T-helper 9 cell (primary cell): ENCODE results near the gene DUOX1.
"Not testable (repeated sequence)": the region's sequence is repeated elsewhere in the genome, so short reads cannot be mapped to it uniquely, and the experiment has no call there.

ENCODE experiments used
- DNase-seq: peaks from one replicate; pipeline ENCODE4 v3.0.0-alpha.2; 2020
- total RNA-seq, 2 donors: gene quantifications; one replicate each; lab custom pipeline; 2026; lab: John Stamatoyannopoulos, UW

DUOX1 gene
- 0 to 0.28 reads per million in 2 donors for total RNA-seq

DNA sequence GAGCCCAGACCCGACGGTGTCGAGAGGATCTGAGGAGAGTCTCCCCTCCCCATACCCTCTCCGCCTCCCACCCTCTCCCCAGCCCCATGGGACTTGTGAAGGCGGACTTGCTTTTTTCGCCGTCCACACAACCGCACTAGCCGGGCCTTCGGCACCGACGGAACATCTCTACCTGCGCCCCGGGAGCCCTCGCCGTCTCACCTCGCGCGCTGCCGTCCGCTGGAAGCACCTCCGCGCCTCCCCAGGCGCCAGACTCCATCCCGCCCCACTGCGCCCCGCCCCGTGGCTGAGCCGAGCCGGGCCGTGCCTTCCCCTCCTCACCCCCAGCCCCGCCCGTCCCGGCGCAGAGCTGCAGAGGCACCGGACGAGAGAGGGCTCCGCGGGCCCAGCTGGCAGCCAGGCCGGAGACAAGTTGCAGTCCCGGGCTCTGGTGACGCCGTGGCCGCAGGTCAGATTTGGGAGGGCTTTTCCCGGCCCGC, at the start of gene DUOX1, which contains the start of gene DUOXA1:
Gene DUOX1, plus strand, starts transcription at position 344 of the 479 bp plus-strand sequence. CDS start 1,973 bp downstream, outside the sequence.
Gene DUOXA1, minus strand, starts transcription at position 229 of the 479 bp plus-strand sequence. CDS start 6,865 bp downstream, outside the sequence.
- no peak for DNase-seq

DNA sequence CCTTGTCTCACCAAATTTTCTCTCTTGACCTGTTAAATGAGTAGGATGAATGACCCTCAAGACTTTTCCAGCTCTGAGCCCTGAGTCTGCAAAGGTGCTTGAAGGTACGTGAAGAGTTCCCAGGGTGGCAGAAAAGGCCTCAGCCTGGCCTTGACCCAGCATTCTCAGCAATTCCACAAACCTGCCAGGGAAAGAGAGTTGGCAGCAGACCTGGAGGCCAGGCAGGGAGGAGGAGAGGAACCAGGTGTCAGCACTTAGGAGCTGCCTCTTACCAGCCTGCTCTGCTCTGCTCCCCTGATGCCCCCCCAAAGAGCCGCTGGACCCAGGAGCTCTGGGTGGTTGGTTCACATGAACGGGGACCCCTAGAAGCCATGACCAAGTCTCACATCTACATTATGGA, 49.2 kb upstream of the DUOX1 start:
- not testable (repeated sequence) for DNase-seq

DNA sequence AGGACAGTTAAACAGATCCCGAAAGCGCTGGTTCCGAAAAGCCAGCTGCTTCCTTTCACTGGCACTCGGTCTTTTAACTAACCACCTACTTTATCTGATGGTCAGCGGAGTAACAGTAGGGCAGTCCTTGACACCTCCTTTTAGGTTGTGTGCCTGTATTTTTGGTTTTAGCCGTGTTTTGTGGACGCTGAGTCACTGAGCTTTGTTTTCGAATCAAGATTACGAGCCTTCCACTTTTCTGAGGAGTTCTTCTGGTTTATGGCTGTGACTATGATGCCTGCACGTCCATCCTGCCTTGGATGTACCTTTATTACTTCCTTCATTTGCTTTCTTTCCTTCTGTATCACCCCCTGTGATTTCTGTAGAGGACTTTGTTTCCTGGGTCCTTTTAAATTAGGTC, 47.4 kb upstream of the DUOX1 start:
- not testable (repeated sequence) for DNase-seq

DNA sequence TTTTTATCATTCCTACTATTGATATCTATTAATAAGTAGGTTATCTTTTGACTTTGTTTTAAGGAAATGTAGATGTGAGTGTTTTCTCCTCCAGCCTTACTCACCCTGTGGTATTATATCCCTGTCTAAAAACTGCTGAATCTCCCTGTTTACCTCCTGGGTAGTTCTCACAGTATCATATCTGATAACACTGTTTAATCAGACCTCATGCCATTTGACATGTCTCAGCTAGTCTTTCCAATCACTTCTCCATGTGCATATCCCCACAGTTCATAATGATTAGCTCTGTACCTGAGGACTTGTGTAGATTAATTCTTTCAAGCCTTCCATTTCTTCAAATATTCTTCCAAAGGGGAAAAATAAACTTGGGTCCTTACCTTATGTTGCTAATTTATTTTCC, 46.6 kb upstream of the DUOX1 start:
- DNase-seq, result no peak

DNA sequence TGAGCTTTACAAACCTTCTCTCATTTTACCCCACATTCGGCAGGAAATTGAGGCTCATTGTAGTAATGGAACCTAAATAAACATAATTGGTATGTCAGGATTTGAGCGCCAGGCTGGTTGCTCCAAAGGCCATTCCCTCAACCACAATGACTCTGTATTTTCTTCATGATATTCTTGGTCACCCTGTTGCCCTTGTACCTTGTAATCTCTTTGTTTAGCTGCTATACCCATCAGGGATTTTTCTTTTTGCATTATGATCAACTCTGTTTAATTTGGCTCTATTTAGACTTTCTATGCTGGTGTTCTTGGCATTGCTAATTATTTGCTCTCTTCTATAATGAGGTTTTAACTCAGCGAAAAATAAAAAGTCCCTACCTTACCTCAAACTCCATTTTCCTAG, 45.6 kb upstream of the DUOX1 start:
- no peak for DNase-seq

DNA sequence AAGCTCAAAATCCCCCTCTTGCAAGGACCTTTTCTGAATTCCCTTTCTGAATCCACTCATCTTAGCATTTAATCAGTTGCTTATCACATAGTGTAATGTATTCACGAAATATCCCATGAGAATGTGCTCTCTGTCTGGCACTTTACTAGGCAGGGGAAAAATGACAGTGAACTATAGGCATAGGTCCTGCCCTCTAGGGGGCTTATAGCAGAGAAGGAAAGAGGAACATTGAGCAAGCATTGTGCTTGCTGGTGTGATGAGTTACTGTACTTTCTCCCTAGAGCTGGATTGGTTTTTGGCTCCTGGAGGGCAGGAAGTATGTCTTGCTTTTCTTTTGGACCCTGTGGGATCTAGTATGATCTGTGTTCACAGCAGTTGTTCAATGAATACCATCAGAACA, 42.3 kb upstream of the DUOX1 start:
- no peak for DNase-seq

DNA sequence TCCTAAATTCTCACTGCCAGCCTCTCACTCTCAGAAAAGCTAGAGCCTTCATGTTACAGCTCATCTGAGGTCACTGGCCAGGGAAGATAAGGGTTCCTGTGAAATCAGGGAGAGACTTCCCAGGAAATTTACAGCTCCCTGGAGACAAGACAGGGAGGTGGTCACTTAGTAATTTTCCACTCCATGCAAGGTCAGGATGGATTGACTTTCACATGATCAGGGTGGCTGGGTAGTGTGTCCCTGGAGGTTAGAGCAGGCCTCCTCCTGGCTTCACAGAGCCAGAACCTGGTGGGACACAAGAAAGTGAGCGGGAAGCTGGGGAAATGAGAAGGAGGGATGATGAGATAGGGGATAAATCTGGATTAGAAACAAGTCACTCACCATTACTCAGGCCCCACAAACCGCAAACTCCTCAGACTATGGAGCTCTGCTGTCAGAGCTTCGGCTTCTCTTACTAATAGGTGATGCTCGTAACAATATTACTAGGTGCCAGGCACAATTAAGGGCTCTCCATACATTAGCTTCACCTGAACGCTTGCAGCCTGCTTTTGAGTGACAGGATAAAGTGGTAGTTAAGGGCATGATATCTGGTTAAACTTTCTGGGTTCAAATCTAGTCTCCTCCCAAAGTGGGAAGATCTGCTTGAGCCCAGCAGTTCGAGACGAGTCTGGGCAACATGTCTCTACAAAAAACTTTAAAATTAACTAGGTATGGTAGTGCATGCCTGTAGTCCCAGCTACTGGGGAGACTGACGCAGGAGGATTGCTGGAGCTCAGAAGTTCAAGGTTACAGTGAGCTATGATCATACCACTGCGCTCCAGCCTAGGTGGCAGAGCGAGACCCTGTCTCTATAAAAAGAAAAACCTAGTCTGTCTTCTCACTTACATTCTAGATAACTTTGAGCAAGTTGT, 40.7 kb upstream of the DUOX1 start:
- DNase-seq, result no peak

DNA sequence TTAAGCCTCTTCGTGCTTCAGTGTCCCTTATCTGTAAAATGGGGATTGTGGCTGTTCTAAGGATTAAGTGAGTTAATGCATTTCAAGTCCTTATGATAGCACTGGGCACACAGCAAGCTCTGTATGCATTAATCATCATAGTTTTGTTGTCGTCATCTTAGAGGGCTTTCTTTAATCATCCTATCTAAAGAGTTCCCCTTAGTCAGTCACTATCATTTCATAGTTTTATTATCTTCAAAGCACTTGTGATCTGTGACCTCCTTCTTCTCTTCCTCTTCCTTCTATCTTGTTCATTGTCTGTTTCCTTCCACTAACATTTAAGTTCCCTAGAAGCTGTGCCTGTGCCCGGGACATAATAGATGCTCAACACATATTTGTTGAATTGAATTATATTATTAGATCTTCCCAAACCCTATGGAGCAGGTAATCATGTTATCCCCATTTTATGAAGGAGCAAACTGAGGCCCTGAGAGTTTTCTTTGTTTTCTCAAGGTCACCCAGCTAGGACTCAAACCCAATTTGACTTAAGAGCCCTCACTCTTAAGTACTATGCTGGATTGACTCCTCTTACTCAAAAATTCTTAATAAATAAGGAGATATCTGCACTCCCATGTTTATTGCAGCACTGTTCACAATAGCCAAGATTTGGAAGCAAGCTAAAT, 40.0 kb upstream of the DUOX1 start:
- no peak for DNase-seq

DNA sequence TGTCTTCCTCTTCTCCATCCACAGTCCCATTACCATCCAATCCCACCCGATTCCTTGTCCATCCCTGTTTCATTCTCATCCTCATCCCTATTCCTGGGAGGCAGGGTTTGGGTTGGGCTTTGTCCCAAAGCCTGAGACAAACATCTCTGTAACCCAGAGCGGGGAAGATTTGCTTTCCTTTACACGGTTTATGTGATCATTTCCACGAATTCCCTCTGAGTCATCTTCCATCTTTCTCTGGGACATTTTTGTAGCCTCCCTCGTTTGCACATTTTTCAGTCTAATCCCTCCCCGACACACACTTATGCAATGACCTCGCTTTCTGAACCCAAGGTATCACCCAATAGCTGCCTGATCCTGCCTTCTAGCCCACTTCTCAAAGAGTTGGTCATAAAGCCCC, 38.6 kb upstream of the DUOX1 start:
- no peak for DNase-seq

DNA sequence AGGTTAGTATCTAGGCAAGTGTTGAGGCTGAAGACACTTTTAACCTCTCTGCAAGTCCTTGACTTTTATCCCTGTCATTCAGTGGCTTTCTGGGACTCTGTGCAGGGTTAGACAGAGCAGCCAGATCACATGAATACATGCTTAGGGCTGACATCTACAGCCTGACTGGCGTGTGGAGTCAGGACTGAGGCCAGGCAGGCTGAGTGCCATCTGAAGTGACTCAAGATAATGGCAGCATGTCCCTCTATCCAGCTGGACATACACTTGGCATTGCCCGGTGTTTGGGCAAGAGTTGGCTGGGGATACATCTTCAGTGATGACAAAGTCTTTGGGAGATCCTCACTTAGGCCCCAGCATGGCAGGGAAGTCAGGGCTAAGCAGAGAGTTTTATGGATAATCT, 38.2 kb upstream of the DUOX1 start:
- DNase-seq, result no peak

DNA sequence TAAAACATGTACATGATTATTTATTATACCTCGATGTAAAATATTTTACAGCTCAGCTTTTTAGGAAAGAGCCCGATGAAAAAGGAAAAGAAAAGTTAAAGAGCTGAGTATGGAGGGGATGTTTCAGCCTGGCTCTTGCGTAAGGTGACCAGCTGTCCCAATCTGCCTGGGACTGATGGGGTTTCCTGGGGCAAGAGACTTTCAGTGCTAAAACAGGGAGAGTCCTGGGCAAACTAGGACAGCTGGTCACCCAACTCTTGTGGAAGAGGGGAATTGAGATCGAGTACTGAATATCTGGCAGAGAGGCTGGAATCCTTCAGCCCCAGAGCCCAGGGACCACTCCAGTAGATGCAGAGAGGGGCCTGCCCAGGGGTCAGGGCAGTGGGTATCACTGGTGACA, 36.8 kb upstream of the DUOX1 start:
- no peak for DNase-seq

DNA sequence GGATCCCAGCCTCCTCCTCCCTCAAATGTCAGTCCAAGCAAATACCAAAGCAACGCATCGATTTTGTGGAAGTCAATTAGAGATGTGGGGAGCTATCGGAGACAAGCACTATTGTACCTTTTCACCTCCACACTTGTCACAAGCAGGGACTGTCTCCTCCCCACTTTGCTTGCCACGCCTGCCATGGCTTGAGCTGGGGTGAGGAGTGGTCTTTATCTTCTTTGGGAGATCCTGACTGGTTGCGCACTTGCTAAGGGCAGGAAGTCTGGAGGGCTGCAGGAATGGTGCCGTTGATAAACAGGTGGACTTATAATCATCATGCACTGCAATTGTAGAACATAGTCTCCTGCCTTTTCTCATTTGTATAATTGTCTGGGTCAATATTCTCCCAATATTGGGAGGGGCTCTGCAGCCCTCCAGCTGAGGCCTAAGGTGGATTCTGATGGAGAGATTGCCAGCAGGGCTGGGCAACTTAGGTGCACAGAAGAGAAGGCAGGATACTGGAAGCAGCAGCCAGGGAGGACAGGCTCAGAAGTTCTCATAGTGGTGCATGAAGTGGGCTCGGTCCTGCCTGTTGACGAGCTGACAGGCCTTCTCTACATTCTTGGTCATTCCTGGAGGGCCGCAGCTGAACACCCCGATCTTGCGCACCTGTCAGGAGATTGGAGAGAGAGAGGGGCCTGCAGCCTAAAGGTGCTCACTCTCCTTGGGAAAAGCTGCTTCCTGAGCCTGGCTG, 36.0 kb upstream of the DUOX1 start:
- no peak for DNase-seq

DNA sequence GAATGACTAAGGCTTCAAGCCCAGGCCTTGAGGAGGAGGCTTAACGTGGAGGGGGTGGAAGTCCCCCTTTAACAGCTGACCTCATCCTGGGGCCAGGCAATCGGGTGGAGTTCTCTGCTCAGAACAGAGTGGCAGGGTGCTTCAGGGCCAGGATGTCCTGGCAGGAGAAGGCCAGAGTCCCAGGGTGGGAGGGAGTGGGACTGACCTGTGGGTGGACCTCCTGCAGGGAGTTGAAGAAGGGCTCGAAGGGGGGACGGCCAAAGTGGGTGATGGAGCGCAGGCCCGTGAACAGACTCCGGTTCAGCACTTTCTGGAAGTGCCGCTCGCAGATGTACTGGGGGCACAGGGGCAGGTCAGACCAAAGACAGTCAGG, 35.5 kb upstream of the DUOX1 start:
- no peak for DNase-seq

DNA sequence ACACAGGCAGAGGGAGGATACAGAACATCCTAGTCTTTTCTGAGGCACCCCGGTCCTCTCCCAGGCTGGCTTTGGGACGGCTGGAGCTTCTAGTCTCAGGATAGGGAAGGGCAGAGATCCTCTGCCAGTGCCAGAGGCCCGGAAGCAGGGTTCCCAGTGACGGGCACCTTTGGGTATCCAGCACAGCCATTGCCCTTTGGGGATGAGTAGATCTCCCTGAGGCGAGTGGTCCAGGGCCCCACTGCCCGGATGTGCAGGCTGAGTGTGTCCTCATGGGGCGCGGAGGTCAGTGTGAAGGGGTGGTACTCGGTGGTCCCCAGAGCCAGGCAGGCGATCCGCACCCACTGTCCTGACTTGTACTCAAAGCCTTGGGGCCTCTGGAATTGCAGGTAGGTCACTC, 34.1 kb upstream of the DUOX1 start:
- no peak for DNase-seq

DNA sequence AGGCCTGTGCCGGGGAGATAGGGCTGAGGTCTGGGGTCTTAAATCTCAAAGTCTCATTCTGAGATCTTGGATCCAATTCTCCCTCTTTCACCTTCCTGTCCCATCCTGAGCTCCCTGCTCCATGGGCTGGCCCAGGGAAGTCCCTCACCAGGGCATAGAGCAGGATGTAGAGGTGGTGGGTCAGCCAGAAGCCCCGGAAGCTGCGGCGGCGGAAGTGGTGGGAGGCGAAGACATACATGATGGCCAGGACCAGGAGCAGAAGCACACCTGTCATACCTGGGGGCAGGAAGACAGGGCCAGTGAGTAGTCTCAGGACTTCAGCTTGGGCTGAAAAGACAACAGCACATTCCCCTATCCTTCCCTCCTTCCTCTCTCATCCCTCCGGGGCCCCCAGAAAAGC, 32.3 kb upstream of the DUOX1 start:
- DNase-seq, result no peak

DNA sequence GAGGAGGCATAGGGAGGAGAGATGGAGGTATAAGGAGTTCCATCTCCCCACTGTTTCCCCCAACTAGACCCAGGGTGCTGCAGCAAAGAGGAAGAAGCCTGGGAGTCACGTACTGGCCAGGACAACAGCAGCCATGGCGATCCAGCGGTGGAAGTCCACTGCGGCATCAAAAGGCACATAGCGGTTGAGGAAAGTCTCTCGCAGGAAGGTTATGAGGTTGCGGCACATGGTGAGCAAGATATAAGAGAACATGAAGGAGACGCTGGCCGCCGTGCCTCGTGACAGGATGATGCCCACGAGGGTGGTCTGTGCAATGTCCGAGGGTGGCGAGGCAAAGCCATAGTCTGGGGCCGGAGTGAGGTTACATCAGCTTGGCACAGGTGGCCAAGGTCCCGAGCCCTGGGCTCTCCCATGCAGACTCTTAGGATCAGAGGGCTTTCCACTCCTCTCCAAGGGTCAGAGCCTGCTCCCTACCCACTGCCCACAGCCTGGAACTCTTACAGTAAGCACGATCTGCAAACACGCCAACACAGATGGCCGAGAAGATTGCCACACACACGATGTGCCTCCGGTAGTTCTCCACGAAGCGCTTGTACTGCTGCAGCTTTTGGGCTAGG, 30.1 kb upstream of the DUOX1 start:
- no peak for DNase-seq

DNA sequence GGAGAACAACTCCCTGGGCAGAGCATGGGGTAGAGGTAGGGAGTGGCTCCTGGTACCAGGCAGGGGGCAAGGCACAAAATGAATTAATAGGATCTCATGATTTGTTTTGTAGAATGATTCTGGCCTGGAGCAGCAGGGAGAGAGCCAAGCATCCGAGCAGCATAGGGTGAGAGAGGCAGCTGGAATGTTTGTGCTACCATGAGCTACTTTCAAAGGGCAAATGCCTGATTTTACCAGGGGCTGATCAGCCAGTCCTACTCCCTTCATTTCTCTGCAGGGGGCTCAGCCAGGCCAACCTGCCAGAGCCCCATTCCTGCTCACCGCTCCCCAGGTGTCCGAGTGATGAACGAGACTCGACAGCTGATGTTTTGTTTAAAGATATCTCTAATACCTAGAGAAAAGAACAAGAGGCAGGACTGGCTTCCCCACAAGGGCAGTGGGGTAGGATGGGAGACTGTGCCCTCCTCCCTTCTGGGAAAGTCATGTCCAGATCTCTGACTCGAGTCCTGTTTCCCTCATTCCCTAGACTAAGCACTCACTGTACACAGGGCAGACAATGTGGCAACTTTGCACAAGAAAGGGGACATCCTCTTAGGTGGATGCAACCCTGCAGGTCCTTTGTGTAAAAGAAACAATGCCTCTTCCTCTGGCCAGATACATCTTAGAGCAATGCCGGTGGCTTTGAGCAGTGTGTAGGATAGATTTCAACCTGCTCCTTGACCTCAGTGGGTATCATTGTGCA, 28.7 kb upstream of the DUOX1 start:
- no peak for DNase-seq

DNA sequence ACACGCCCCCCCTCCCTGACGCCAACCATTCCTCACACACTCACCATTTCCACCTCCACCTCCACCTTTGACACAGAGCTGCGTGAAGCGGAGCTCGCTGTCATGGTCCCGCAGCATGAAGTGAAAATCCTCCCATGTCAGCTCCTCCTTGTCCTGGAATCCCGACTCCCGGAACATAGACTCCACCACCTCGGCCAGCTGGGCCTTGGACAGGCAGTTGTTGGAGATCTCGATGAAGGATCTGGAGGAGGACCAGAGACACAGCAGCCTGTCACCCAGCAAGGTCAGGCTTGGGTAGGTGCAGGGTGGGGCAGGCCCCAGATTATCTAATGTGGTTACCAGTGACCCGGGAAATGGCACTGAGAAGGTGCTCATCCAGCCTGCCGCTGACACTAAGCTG, 28.0 kb upstream of the DUOX1 start:
- no peak for DNase-seq

DNA sequence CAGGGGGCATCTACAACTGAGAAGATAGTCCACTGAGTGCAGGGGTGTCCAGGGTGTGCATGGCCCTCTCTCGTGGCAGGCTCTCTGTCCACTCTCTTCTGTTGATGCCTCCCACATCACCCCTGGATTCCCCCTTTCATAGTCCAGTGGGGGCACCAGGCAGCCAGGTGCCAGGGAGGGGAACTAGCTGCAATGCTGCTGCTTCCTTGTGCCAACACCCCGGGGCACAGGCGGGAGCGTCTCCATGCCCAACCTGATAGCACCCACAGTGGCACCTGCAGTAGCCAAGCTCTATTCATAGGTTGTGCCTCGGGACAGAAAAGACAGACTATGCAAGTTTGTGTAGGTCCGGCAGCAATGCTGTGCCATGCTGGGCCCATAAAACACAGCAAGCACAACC, 27.6 kb upstream of the DUOX1 start:
- no peak for DNase-seq

DNA sequence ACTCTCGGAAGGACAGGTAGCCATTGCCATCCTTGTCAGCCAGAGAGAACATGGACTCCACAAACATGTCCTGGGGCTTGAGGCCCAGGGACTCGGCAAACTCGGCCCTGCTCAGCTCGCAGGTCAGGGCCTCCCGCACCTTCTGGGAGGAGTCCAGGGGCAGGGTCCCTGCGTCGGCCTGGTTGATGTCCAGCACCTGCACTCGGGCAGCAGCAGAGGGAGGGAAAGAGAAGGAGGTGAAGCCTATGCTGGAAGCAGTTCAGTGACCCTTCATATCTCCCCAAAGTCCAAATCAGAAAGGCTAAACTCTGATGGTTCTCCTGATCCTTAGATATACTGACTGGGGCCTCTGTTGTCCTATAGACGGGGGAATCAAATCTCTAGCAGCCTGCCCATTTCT, 25.6 kb upstream of the DUOX1 start:
- not testable (repeated sequence) for DNase-seq

DNA sequence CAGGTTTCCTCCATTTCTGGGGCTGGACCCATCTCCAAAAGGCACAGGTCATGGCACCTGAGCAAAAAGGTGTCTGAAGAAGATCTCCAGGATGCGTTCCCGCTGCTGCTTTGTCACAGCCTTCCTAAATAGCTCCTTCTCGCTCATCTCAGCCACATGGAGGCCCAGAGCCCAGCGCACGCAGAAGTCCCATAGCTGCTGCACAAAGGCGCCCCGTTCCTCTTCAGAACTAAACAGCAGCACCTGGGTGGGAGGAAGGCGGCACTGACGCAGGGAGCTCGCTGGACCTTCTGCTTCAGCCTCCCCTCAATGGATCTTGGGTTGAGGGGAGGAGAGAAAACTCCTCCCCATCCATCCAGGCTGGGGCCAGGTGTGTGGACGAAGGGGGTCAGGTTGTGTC, 24.2 kb upstream of the DUOX1 start:
- DNase-seq, result no peak
